ENCODE measurements around the gene MTREX.

Gene MTREX

GRCh38 chr5:55384072-55384471 lies 76.3 kb downstream of the MTREX start:
- DNase-seq (ENCODE audit: low spot score): no peak

GRCh38 chr5:55385227-55385626 lies 77.4 kb downstream of the MTREX start:
- DNase-seq (ENCODE audit: low spot score): no peak

GRCh38 chr5:55385846-55386245 lies 78.1 kb downstream of the MTREX start:
- DNase-seq (ENCODE audit: low spot score): no peak

- DNase-seq (ENCODE audit: low spot score): no peak
Observed at GRCh38 chr5:55386356-55386755, 78.6 kb downstream of the MTREX start.

GRCh38 chr5:55387865-55388264 lies 80.1 kb downstream of the MTREX start:
- no peak for DNase-seq (ENCODE audit: low spot score)

GRCh38 chr5:55391707-55392106 lies 83.9 kb downstream of the MTREX start:
- DNase-seq (ENCODE audit: low spot score): no peak

- no peak for DNase-seq (ENCODE audit: low spot score)
Observed at GRCh38 chr5:55392669-55393068, 84.9 kb downstream of the MTREX start.

GRCh38 chr5:55393501-55394175 lies 85.8 kb downstream of the MTREX start:
- DNase-seq (ENCODE audit: low spot score): no peak

GRCh38 chr5:55402199-55402598 lies 94.4 kb downstream of the MTREX start:
- DNase-seq (ENCODE audit: low spot score): no peak

GRCh38 chr5:55406292-55406691 lies 98.5 kb downstream of the MTREX start:
- peak; percentile 4 for DNase-seq (ENCODE audit: low spot score)

- peak; percentile 17 for DNase-seq (ENCODE audit: low spot score)
Observed at GRCh38 chr5:55407059-55407684, 99.4 kb downstream of the MTREX start.

- no peak for DNase-seq (ENCODE audit: low spot score)
Observed at GRCh38 chr5:55407984-55408383, 100.2 kb downstream of the MTREX start.

GRCh38 chr5:55409775-55410174 lies 102.0 kb downstream of the MTREX start:
- no peak for DNase-seq (ENCODE audit: low spot score)

- DNase-seq (ENCODE audit: low spot score): no peak
Observed at GRCh38 chr5:55410845-55411244, 103.1 kb downstream of the MTREX start.

- DNase-seq (ENCODE audit: low spot score): no peak
Observed at GRCh38 chr5:55411876-55412275, 104.1 kb downstream of the MTREX start.

GRCh38 chr5:55413644-55414043 lies 105.9 kb downstream of the MTREX start:
- no peak for DNase-seq (ENCODE audit: low spot score)

GRCh38 chr5:55415071-55415470 lies 107.3 kb downstream of the MTREX start:
- no peak for DNase-seq (ENCODE audit: low spot score)

GRCh38 chr5:55416306-55416705 lies 108.5 kb downstream of the MTREX start:
- DNase-seq (ENCODE audit: low spot score): no peak

GRCh38 chr5:55418994-55419968 lies 111.5 kb downstream of the MTREX start:
- DNase-seq (ENCODE audit: low spot score): no peak

GRCh38 chr5:55421074-55421529 lies 113.3 kb downstream of the MTREX start:
- no peak for DNase-seq (ENCODE audit: low spot score)

- DNase-seq (ENCODE audit: low spot score): no peak
Observed at GRCh38 chr5:55426455-55426854, 118.7 kb downstream of the MTREX start.

- no peak for DNase-seq (ENCODE audit: low spot score)
Observed at GRCh38 chr5:55427157-55427556, 119.4 kb downstream of the MTREX start.

GRCh38 chr5:55429221-55429612 lies 121.4 kb downstream of the MTREX start:
- no peak for DNase-seq (ENCODE audit: low spot score)
